Calu3 (cell line): Measurements from ENCODE around the gene AGBL1. TPM values are rescaled to one million over a fixed set of nuclear protein-coding genes. Genes with fewer than 3 reads are reported as not detected.

Experiments used
- BruUV-seq: library from RNA; stranded (reverse); fragments of 400-500 nt; replicated peaks from 2 replicates; lab custom pipeline; 2021; lab: Mats Ljungman, UMichigan
- CTCF ChIA-PET: fragments of 300-600 bp; sonication (Branson Sonifier 250); formaldehyde crosslinking; loops from one replicate; lab custom pipeline; 2022; ENCODE audit warnings: antibody characterized with exemption; lab: Charles Lee
- DNase-seq: peaks from one replicate; pipeline ENCODE4 v3.0.0; 2022
- H3K27ac Mint-ChIP-seq: one replicate; pipeline ENCODE4 v1.8.0; 2022; ENCODE audit warnings: mixed read lengths; ENCODE audit not compliant: unreplicated experiment
- H3K27me3 Mint-ChIP-seq: one replicate; pipeline ENCODE4 v1.8.0; 2022; ENCODE audit warnings: mixed read lengths; ENCODE audit not compliant: unreplicated experiment
- H3K36me3 Mint-ChIP-seq: one replicate; pipeline ENCODE4 v1.8.0; 2022; ENCODE audit warnings: mild to moderate bottlenecking, moderate library complexity, mixed read lengths; ENCODE audit not compliant: insufficient read depth, unreplicated experiment
- H3K4me1 Mint-ChIP-seq: one replicate; pipeline ENCODE4 v1.8.0; 2022; ENCODE audit warnings: mild to moderate bottlenecking, low read depth, mixed read lengths; ENCODE audit not compliant: unreplicated experiment
- H3K4me3 Mint-ChIP-seq: one replicate; pipeline ENCODE4 v1.8.0; 2022; ENCODE audit warnings: mild to moderate bottlenecking, low read depth, moderate library complexity, mixed read lengths; ENCODE audit not compliant: unreplicated experiment
- H3K9me3 Mint-ChIP-seq: one replicate; pipeline ENCODE4 v1.8.0; 2022; ENCODE audit warnings: low read depth, mixed read lengths; ENCODE audit not compliant: unreplicated experiment
- CTCF ChIP-seq: fragments of 200-600 bp; IDR thresholded peaks from one replicate; pipeline ENCODE4 v1.8.0; 2022; ENCODE audit warnings: antibody characterized with exemption; ENCODE audit not compliant: unreplicated experiment
- intact Hi-C: fragments of 100-400 bp; cut with micrococcal nuclease; formaldehyde crosslinking; loops from one replicate; pipeline ENCODE4 v1.10.0; 2022; ENCODE audit not compliant: unreplicated experiment
- total RNA-seq: library from RNA; stranded (reverse); gene quantifications from 2 replicates; pipeline ENCODE4 v1.2.3, GENCODE V29; 2022

The AGBL1 gene
- total RNA-seq, 1 experiment from 2014 or later, result not detected

- H3K27me3 Mint-ChIP-seq, result no peaks in the 10 kb centered on the region
- H3K36me3 Mint-ChIP-seq, result no peaks in the 10 kb centered on the region
- intact Hi-C loops, result no loop called here
- H3K9me3 Mint-ChIP-seq, result peaks cover 17% of the 10 kb centered on the region
- CTCF ChIA-PET, result no interaction called here
- no peak for TF ChIP-seq CTCF
- no peak overlapping the region for H3K27ac Mint-ChIP-seq
- DNase-seq, result no peak
- H3K4me1 Mint-ChIP-seq, result no peaks in the 10 kb centered on the region
- H3K4me3 Mint-ChIP-seq, result no peak overlapping the region
- no TSS peak for BruUV-seq
Observed at GRCh38 chr15:86905625-86906256, 826.1 kb downstream of the AGBL1 start.

- BruUV-seq, result no TSS peak
- peaks cover 17% of the 10 kb centered on the region for H3K9me3 Mint-ChIP-seq
- H3K4me1 Mint-ChIP-seq, result no peaks in the 10 kb centered on the region
- no peaks in the 10 kb centered on the region for H3K36me3 Mint-ChIP-seq
- no peak for DNase-seq
- H3K27ac Mint-ChIP-seq, result no peak overlapping the region
- H3K4me3 Mint-ChIP-seq, result no peak overlapping the region
- H3K27me3 Mint-ChIP-seq, result no peaks in the 10 kb centered on the region
- intact Hi-C loops, result no loop called here
- CTCF ChIA-PET, result no interaction called here
- no peak for TF ChIP-seq CTCF
Observed at GRCh38 chr15:86906376-86906775, 826.7 kb downstream of the AGBL1 start.

GRCh38 chr15:86911022-86911421, 831.4 kb downstream of the AGBL1 start:
- BruUV-seq, result no TSS peak
- Mint-ChIP-seq H3K4me3 (no peak overlapping the region), H3K9me3 (peaks cover 11% of the 10 kb centered on the region), H3K27ac (no peak overlapping the region), H3K4me1 (no peaks in the 10 kb centered on the region), H3K27me3 (no peaks in the 10 kb centered on the region), H3K36me3 (no peaks in the 10 kb centered on the region)
- intact Hi-C loops, result no loop called here
- DNase-seq, result no peak
- TF ChIP-seq CTCF, result no peak
- CTCF ChIA-PET, result no interaction called here

- Mint-ChIP-seq H3K36me3 (no peaks in the 10 kb centered on the region), H3K4me1 (no peaks in the 10 kb centered on the region), H3K9me3 (peaks cover 8% of the 10 kb centered on the region), H3K4me3 (no peak overlapping the region), H3K27me3 (no peaks in the 10 kb centered on the region), H3K27ac (no peak overlapping the region)
- no TSS peak for BruUV-seq
- DNase-seq, result no peak
- CTCF ChIA-PET, result no interaction called here
- no peak for TF ChIP-seq CTCF
- intact Hi-C loops, result no loop called here
Observed at GRCh38 chr15:86912661-86913060, 833.0 kb downstream of the AGBL1 start.
